ENCODE data around the gene MYD88. TPM values are rescaled to one million over a fixed set of nuclear protein-coding genes. Genes with fewer than 3 reads are reported as not detected.
"Not testable (repeated sequence)": the region's sequence is repeated elsewhere in the genome, so short reads cannot be mapped to it uniquely, and the experiment has no call there.

Gene MYD88
- total RNA-seq, 2 donors from 2014 or later = 11.9 to 33.3 TPM

DNA sequence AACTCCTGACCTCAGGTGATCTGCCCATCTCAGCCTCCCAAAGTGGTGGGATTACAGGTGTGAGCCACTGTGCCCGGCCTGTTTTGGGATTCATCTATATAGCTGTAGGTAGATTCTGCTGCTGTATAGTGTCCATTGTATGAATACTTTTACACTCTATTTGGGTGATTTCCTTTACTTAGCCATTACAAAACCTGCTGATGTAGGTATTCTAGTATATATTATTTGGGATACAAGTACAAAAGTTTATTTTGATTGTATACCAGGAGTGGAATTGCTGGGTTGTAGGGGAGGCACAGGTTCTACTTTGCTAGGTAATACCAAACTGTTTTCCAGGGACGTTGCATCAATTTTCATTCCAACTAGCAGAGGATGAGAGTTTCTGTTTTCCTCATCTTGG is 17.4 kb downstream of the MYD88 start:
- TF ChIP-seq, protein P1, sequence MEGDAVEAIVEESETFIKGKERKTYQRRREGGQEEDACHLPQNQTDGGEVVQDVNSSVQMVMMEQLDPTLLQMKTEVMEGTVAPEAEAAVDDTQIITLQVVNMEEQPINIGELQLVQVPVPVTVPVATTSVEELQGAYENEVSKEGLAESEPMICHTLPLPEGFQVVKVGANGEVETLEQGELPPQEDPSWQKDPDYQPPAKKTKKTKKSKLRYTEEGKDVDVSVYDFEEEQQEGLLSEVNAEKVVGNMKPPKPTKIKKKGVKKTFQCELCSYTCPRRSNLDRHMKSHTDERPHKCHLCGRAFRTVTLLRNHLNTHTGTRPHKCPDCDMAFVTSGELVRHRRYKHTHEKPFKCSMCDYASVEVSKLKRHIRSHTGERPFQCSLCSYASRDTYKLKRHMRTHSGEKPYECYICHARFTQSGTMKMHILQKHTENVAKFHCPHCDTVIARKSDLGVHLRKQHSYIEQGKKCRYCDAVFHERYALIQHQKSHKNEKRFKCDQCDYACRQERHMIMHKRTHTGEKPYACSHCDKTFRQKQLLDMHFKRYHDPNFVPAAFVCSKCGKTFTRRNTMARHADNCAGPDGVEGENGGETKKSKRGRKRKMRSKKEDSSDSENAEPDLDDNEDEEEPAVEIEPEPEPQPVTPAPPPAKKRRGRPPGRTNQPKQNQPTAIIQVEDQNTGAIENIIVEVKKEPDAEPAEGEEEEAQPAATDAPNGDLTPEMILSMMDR (IDR thresholded peaks at IDR 0.05) = no peak
- no peak for TF ChIP-seq POLR2A (IDR thresholded peaks at IDR 0.05)
- intact Hi-C loops (cut with DNase I) = no loop called here
- Histone ChIP-seq H3K27ac (no peak overlapping the region), H3K27me3 (no peaks in the 10 kb centered on the region), H3K36me3 (replicated peaks in 1 of 2; ENCODE audit: insufficient read depth in 1 of 2, low read depth in 2 of 2) (no peaks in the 10 kb centered on the region), H3K9me3 (no peaks in the 10 kb centered on the region), H3K4me3 (no peak overlapping the region), H3K4me1 (no peaks in the 10 kb centered on the region)
- ATAC-seq (no peak), DNase-seq (no peak)
- WGBS, 2 donors = 78 to 86% methylated on average over 2 of the region's 2 CpGs

DNA sequence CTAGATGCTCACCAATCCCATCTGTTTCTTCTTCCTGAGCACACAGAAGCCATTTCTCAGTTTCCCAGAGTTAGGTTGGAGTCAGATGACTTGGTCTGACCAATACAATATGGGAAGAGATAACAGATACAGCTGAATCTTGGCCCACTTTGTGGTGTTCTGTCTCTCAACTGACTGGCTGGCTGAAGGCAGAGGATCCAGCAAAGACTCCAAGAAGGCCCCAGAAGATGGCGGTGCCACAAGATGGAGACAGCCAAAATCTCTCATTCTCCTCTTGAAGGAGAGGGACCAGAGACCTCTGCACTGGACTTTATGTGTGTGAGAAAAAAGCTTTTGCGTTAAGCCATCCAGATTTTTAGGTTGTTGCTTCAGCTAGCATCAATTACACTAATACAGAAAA is 18.7 kb downstream of the MYD88 start:
- Histone ChIP-seq H3K36me3 (replicated peaks in 1 of 2; ENCODE audit: insufficient read depth in 1 of 2, low read depth in 2 of 2) (no peaks in the 10 kb centered on the region), H3K4me3 (no peak overlapping the region), H3K27ac (no peak overlapping the region), H3K27me3 (no peaks in the 10 kb centered on the region), H3K4me1 (no peaks in the 10 kb centered on the region), H3K9me3 (no peaks in the 10 kb centered on the region)
- TF ChIP-seq, protein P1 (IDR thresholded peaks at IDR 0.05) = no peak
- TF ChIP-seq POLR2A (IDR thresholded peaks at IDR 0.05) = no peak
- ATAC-seq (no peak), DNase-seq (no peak)
- 95 to 100% methylated on average over 2 of the region's 2 CpGs for WGBS, 2 donors
- intact Hi-C loops (cut with DNase I) = no loop called here

DNA sequence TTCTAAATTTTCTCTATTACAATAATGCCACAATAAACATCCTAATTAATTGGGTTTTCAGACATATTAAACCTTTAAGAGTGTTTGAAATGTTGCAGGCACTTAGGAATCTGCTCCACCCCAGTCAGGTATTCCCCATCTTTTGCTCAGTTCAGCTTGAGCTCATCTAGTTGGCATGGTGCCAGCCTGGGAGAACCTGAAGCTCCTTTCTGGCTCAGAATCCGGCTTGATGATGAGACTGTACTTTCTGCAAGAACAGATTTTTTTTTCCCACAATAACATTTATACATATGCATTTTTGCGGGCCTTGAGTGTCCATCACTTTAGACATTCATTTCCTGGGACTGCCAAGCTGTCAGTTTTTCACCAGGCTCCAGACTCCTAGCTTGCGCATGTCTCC is 19.1 kb downstream of the MYD88 start:
- Histone ChIP-seq H3K36me3 (replicated peaks in 1 of 2; ENCODE audit: insufficient read depth in 1 of 2, low read depth in 2 of 2) (no peaks in the 10 kb centered on the region), H3K27ac (no peak overlapping the region), H3K27me3 (no peaks in the 10 kb centered on the region), H3K4me3 (no peak overlapping the region), H3K9me3 (no peaks in the 10 kb centered on the region), H3K4me1 (no peaks in the 10 kb centered on the region)
- 74 to 75% methylated on average over 3 of the region's 3 CpGs for WGBS, 2 donors
- TF ChIP-seq, protein P1 (IDR thresholded peaks at IDR 0.05) = no peak
- TF ChIP-seq POLR2A (IDR thresholded peaks at IDR 0.05) = no peak
- ATAC-seq (no peak), DNase-seq (no peak)
- intact Hi-C loops (cut with DNase I) = no loop called here

DNA sequence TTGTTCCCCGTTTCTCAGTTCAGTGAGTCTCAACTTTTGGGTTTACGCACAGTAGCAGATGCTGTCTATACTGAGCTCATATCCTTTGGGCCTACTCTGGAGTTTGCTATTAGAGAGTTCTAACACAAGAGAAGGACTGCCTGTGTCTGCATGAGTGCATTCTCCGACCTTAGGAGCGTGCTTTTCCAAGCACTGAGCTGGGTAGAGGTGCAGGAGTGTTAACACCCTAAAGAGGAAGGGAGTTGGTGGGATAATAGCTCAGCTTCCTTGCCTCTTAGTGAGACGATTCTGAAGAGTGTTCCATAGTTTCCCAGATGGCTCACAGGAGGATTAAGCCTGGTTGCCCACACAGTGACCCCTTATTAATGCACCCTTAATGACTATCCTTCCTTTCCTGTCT is 20.0 kb downstream of the MYD88 start:
- Histone ChIP-seq H3K9me3 (no peaks in the 10 kb centered on the region), H3K27ac (no peak overlapping the region), H3K4me1 (no peaks in the 10 kb centered on the region), H3K36me3 (replicated peaks in 1 of 2; ENCODE audit: insufficient read depth in 1 of 2, low read depth in 2 of 2) (no peaks in the 10 kb centered on the region), H3K27me3 (no peaks in the 10 kb centered on the region), H3K4me3 (no peak overlapping the region)
- TF ChIP-seq POLR2A (IDR thresholded peaks at IDR 0.05) = no peak
- TF ChIP-seq, protein P1 (IDR thresholded peaks at IDR 0.05) = no peak
- ATAC-seq = no peak
- intact Hi-C loops (cut with DNase I) = no loop called here
- DNase-seq = no peak
- WGBS, 2 donors = 71 to 75% methylated on average over 5 of the region's 5 CpGs

DNA sequence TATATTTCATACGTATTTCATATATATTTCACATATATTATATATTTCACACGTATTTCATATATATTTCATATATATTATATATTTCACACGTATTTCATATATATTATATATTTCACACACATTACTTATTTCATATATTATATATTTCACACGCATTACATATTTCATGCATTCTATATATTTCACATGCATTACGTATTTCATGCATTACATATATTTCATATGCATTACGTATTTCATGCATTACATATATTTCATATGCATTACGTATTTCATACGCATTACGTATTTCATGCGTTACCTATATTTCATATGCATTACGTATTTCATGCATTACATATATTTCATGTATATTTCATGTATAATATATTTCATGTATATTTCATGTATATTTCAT is 22.2 kb downstream of the MYD88 start:
- H3K27me3 ChIP-seq; intact Hi-C loops (cut with DNase I); H3K36me3 ChIP-seq (replicated peaks in 1 of 2; ENCODE audit: insufficient read depth in 1 of 2, low read depth in 2 of 2); DNase-seq; ATAC-seq; H3K27ac ChIP-seq; H3K9me3 ChIP-seq; H3K4me3 ChIP-seq; H3K4me1 ChIP-seq: not testable (repeated sequence)
- 87 to 88% methylated on average over 11 of the region's 11 CpGs for WGBS, 2 donors
